Measurements from ENCODE around the gene ZMYND19.
"Not testable (repeated sequence)": the region's sequence is repeated elsewhere in the genome, so short reads cannot be mapped to it uniquely, and the experiment has no call there.

ZMYND19 gene

GRCh38 chr9:137631345-137632229, 41.3 kb upstream of the ZMYND19 start:
- TF ChIP-seq CTCF (IDR thresholded peaks at IDR 0.05; ENCODE audit: low read length, missing control alignments): no peak
- DNase-seq (ENCODE audit: low read depth): no peak
- no peak overlapping the region for H3K4me3 ChIP-seq (replicated peaks; ENCODE audit: low read depth, low read length)

- no peak for TF ChIP-seq CTCF (IDR thresholded peaks at IDR 0.05; ENCODE audit: low read length, missing control alignments)
- DNase-seq (ENCODE audit: low read depth): no peak
- H3K4me3 ChIP-seq (replicated peaks; ENCODE audit: low read depth, low read length): no peak overlapping the region
These were observed 40.4 kb upstream of the ZMYND19 start for GRCh38 chr9:137630679-137631078.

- DNase-seq (ENCODE audit: low read depth): no peak
- H3K4me3 ChIP-seq (replicated peaks; ENCODE audit: low read depth, low read length): no peak overlapping the region
- no peak for TF ChIP-seq CTCF (IDR thresholded peaks at IDR 0.05; ENCODE audit: low read length, missing control alignments)
These were observed 39.8 kb upstream of the ZMYND19 start for GRCh38 chr9:137630126-137630525.

- H3K4me3 ChIP-seq (replicated peaks; ENCODE audit: low read depth, low read length); DNase-seq (ENCODE audit: low read depth): not testable (repeated sequence)
These were observed 37.1 kb upstream of the ZMYND19 start for GRCh38 chr9:137627406-137627805.

GRCh38 chr9:137626464-137626863, 36.2 kb upstream of the ZMYND19 start:
- no peak overlapping the region for H3K4me3 ChIP-seq (replicated peaks; ENCODE audit: low read depth, low read length)
- no peak for TF ChIP-seq CTCF (IDR thresholded peaks at IDR 0.05; ENCODE audit: low read length, missing control alignments)
- DNase-seq (ENCODE audit: low read depth): no peak

- DNase-seq (ENCODE audit: low read depth); H3K4me3 ChIP-seq (replicated peaks; ENCODE audit: low read depth, low read length): not testable (repeated sequence)
These were observed 31.9 kb upstream of the ZMYND19 start for GRCh38 chr9:137622211-137622610.

GRCh38 chr9:137621131-137621757, 30.9 kb upstream of the ZMYND19 start:
- peak; percentile 39 for TF ChIP-seq CTCF (IDR thresholded peaks at IDR 0.05; ENCODE audit: low read length, missing control alignments)
- peak; percentile 40 for DNase-seq (ENCODE audit: low read depth)
- H3K4me3 ChIP-seq (replicated peaks; ENCODE audit: low read depth, low read length): no peak overlapping the region

- no peak for DNase-seq (ENCODE audit: low read depth)
- no peak for TF ChIP-seq CTCF (IDR thresholded peaks at IDR 0.05; ENCODE audit: low read length, missing control alignments)
- peak overlapping the region; percentile 61 for H3K4me3 ChIP-seq (replicated peaks; ENCODE audit: low read depth, low read length)
These were observed 30.3 kb upstream of the ZMYND19 start for GRCh38 chr9:137620581-137620980.

Measured in fibroblast of pulmonary artery (primary cell).